ENCODE results near the gene BAZ2B. TPM values are rescaled to one million over a fixed set of nuclear protein-coding genes. Genes with fewer than 3 reads are reported as not detected.

Gene BAZ2B
- total and polyA plus RNA-seq, 2 experiments from 2014 or later: 51.7 to 62.9 TPM

- peaks cover 13% of the 10 kb centered on the region for H3K4me1 Mint-ChIP-seq
- peaks cover 28% of the 10 kb centered on the region; the same call in 2 of the 3 replicates for H3K36me3 Mint-ChIP-seq (ENCODE audit: low read depth)
- Histone ChIP-seq H3K4me3 (no peak overlapping the region), H2AFZ (no peak overlapping the region), H3F3A (replicated peaks; ENCODE audit: low read depth) (no peaks in the 10 kb centered on the region), H3K4me1 (ENCODE audit: insufficient read depth) (peaks cover 15% of the 10 kb centered on the region), H3K4me2 (no peak overlapping the region), H3K79me2 (replicated peaks; ENCODE audit: insufficient read depth) (no peaks in the 10 kb centered on the region), H3K27me3 (ENCODE audit: insufficient read depth) (no peaks in the 10 kb centered on the region), H3K36me3 (ENCODE audit: insufficient read depth) (peaks cover 23% of the 10 kb centered on the region; the same call in 1 of the 2 replicates), H3K9me2 (ENCODE audit: insufficient read depth) (no peaks in the 10 kb centered on the region), H3K27ac (ENCODE audit: low read depth) (no peak overlapping the region), H4K20me1 (replicated peaks; ENCODE audit: insufficient read depth) (no peaks in the 10 kb centered on the region)
- TF ChIP-seq NANOG (IDR thresholded peaks at IDR 0.05; ENCODE audit: borderline replicate concordance) (no peak), ETS1 (IDR thresholded peaks at IDR 0.05) (no peak), CTCF (conservative IDR thresholded peaks at IDR 0.05; ENCODE audit: low read depth in 2 of 2) (no peak)
- DNase-seq (ENCODE audit: low spot score) (no peak), ATAC-seq (no peak)
- no peak overlapping the region for H3K27ac Mint-ChIP-seq
- H3K4me3 Mint-ChIP-seq: no peak overlapping the region
- no peaks in the 10 kb centered on the region for H3K9me3 Mint-ChIP-seq
- H3K27me3 Mint-ChIP-seq (ENCODE audit: insufficient read depth, low read depth, poor library complexity): no peaks in the 10 kb centered on the region
Observed at GRCh38 chr2:159442159-159442852, 174.0 kb downstream of the BAZ2B start.

- ATAC-seq: no peak
- Histone ChIP-seq H2AFZ (no peak overlapping the region), H3K27ac (ENCODE audit: low read depth) (no peak overlapping the region), H3K27me3 (ENCODE audit: insufficient read depth) (no peaks in the 10 kb centered on the region), H3K4me2 (no peak overlapping the region), H3K9me2 (ENCODE audit: insufficient read depth) (no peaks in the 10 kb centered on the region), H3K79me2 (replicated peaks; ENCODE audit: insufficient read depth) (no peaks in the 10 kb centered on the region), H3K36me3 (ENCODE audit: insufficient read depth) (peaks cover 23% of the 10 kb centered on the region; the same call in 1 of the 2 replicates), H3K4me1 (ENCODE audit: insufficient read depth) (peaks cover 4% of the 10 kb centered on the region; the same call in 1 of the 2 replicates), H3K4me3 (no peak overlapping the region), H4K20me1 (replicated peaks; ENCODE audit: insufficient read depth) (no peaks in the 10 kb centered on the region), H3F3A (replicated peaks; ENCODE audit: low read depth) (no peaks in the 10 kb centered on the region)
- no peaks in the 10 kb centered on the region for H3K27me3 Mint-ChIP-seq (ENCODE audit: insufficient read depth, low read depth, poor library complexity)
- no peak for DNase-seq (ENCODE audit: low spot score)
- no peaks in the 10 kb centered on the region for H3K9me3 Mint-ChIP-seq
- no peak overlapping the region for H3K27ac Mint-ChIP-seq
- no peak overlapping the region for H3K4me3 Mint-ChIP-seq
- H3K4me1 Mint-ChIP-seq: peaks cover 5% of the 10 kb centered on the region; the same call in 2 of the 3 replicates
- peaks cover 36% of the 10 kb centered on the region; the same call in 2 of the 3 replicates for H3K36me3 Mint-ChIP-seq (ENCODE audit: low read depth)
- no peak for TF ChIP-seq REST (IDR thresholded peaks at IDR 0.05; ENCODE audit: unreplicated experiment)
- no peak for TF ChIP-seq ETS1 (IDR thresholded peaks at IDR 0.05)
- TF ChIP-seq JUNB (IDR thresholded peaks at IDR 0.05; ENCODE audit: unreplicated experiment): no peak
- TF ChIP-seq CTCF (conservative IDR thresholded peaks at IDR 0.05; ENCODE audit: low read depth in 2 of 2): no peak
- no peak for TF ChIP-seq STAT1 (IDR thresholded peaks at IDR 0.05; ENCODE audit: unreplicated experiment)
- TF ChIP-seq NANOG (IDR thresholded peaks at IDR 0.05; ENCODE audit: borderline replicate concordance): no peak
- no peak for TF ChIP-seq ZNF114 (CRISPR knock-in tag; IDR thresholded peaks at IDR 0.05)
- TF ChIP-seq CREB1 (CRISPR knock-in tag; IDR thresholded peaks at IDR 0.05; ENCODE audit: low read depth): no peak
- TF ChIP-seq EZH2 (IDR thresholded peaks at IDR 0.05; ENCODE audit: low read depth, unreplicated experiment): no peak
- no peak for TF ChIP-seq EZH2phosphoT487 (IDR thresholded peaks at IDR 0.05; ENCODE audit: unreplicated experiment)
- TF ChIP-seq ZNF331 (CRISPR knock-in tag; IDR thresholded peaks at IDR 0.05; ENCODE audit: low read depth): no peak
Observed at GRCh38 chr2:159441182-159441581, 175.2 kb downstream of the BAZ2B start.

Measured in GM23338 (cell line).